Fibroblast of lung (primary cell): Measurements from ENCODE around the gene CEP41.

Experiments used
- CTCF ChIP-seq, 2 donors: IDR thresholded peaks in 1 of 2; conservative IDR thresholded peaks in 1 of 2; 1 replicate in 1 of 2; 2 replicates in 1 of 2; pipeline ENCODE4 v1.5.1; 2011 to 2012; ENCODE audit warnings: low read length in 2 of 2, control low read depth in 1 of 2, inconsistent platforms in 1 of 2, low read depth in 1 of 2, mild to moderate bottlenecking in 1 of 2
- EZH2 ChIP-seq: IDR thresholded peaks from 2 replicates; pipeline ENCODE4 v1.5.1; 2012; ENCODE audit warnings: low read length, control low read depth, mild to moderate bottlenecking; ENCODE audit errors: missing control alignments

GRCh38 chr7:130395421-130395820 is 45.4 kb downstream of the CEP41 start:
- TF ChIP-seq CTCF (conservative IDR thresholded peaks at IDR 0.05 in 1 of 2, IDR thresholded peaks at IDR 0.05 in 1 of 2; ENCODE audit: low read depth in 1 of 2, low read length in 2 of 2): no peak
- TF ChIP-seq EZH2: no peak
